VCaP (cell line): Measurements from ENCODE around the gene ABCB1.

Experiments used
- H3K27ac ChIP-seq: fragments of 450-650 bp; 2 replicates; pipeline ENCODE4 v1.5.1; 2017
- CTCF ChIP-seq: fragments of 450-650 bp; conservative IDR thresholded peaks from 2 replicates; pipeline ENCODE4 v1.5.1; 2017; ENCODE audit warnings: mild to moderate bottlenecking, moderate library complexity

The ABCB1 gene

DNA sequence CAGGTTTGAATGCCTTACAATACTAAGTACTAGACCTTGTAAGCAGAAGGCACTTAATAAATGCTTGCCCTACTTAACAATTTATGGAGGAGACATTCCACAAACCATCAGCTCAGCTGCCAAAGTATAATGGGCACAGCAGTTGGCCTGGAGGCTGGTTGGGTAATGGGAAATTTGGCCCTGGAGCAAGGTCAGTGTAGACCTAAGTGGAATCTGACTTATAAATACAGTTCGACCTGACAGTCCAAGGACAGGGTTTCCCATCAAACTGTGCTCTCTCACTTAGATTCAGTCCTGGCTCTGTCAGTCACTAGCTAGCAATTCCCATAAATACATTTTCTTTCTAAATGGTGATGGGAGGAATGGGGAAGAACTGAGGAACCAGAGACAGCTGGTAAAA lies 62.6 kb downstream of the ABCB1 start:
- no peak for TF ChIP-seq CTCF
- no peak overlapping the region for H3K27ac ChIP-seq

- H3K27ac ChIP-seq = no peak overlapping the region
- TF ChIP-seq CTCF = no peak
Measured at GRCh38 chr7:87534072-87534471, 66.6 kb downstream of the ABCB1 start.

GRCh38 chr7:87530126-87530525 lies 70.6 kb downstream of the ABCB1 start:
- TF ChIP-seq CTCF = no peak
- H3K27ac ChIP-seq = no peak overlapping the region

DNA sequence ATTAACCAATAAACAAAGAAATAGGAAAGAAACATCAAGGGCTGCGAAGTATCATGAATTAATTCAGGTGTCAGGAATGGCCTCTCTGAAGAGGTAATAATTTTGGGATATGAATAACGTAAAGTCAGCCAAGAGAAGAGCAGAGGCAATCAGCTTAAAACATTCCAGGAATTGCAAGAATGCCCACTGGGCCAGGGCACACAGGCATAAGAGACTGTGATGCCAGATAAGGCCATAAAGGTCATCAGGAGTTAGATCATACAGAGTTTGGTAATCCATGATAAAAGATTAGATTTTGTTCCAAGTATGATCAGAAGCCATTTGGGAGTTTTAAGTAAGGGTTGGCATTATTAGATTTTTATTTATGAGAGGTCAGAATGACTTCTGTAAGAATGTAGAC lies 72.0 kb downstream of the ABCB1 start:
- no peak for TF ChIP-seq CTCF

DNA sequence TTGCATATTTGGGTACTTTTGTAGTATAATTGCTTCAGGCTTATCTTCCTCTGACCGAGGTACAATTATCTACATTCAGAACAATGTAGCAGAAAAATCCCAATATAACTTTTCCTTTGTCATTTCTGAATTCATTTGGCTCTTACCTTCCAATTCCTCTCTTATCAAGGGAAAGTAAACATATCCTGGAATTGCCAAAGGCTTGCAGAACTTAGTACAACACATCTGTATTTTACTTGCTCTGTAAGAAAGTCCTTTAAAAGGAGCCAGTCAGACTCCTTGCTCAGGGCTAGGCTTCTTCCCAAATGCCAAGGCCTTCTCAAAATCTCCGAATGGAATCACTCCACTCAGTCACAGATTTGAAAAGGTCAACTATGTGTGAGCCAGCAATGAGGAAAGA lies 81.9 kb downstream of the ABCB1 start:
- no peak overlapping the region for H3K27ac ChIP-seq
- no peak for TF ChIP-seq CTCF

More for the DNA sequence above, 72.0 kb downstream of the ABCB1 start:
- no peak overlapping the region for H3K27ac ChIP-seq

- H3K27ac ChIP-seq = no peak overlapping the region
- TF ChIP-seq CTCF = no peak
Measured at GRCh38 chr7:87517891-87518290, 82.8 kb downstream of the ABCB1 start.

DNA sequence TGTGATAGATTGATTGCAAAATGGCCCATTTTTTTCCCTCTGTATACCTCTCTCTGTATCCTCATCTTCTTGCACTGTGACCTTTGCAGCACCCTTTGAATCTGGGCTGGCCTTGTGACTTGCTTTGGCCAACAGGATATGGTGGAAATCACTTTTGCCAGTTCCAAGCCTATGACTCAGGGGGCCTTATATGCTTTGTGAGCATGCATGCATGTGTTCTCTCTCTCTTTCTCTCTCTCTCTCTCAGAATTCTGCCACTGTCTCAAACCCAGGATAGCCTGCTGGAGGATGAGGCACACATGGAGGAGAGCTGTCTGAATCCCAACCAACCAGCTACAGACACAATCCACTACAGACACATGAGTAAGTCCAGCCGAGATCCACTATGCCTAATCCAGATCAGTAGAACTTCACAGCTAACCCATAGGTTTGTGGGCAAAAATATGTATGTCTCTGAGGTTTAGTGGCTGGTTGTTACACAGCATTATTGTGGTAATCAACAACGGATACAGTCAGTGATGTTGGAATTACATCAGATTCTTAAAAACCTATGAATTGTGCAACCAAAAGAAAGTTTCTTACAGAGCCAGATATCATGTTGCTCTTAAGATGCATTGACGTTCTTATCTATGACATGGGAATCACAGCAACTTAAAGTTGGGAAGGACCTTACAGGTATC lies 83.4 kb downstream of the ABCB1 start:
- TF ChIP-seq CTCF = no peak

More for the DNA sequence above, 83.4 kb downstream of the ABCB1 start:
- no peak overlapping the region for H3K27ac ChIP-seq
